Activated T-cell treated with anti-CD3 and anti-CD28 coated beads, Interleukin-2, amount 50 U/mL, for 72 hours (primary cell): ENCODE results near the gene PCBP3. TPM values are rescaled to one million over a fixed set of nuclear protein-coding genes. Genes with fewer than 3 reads are reported as not detected.

ENCODE experiments used
- ATAC-seq, 2 donors: fragments of 150-1000 bp; cut with Tn5 transposase; replicated peaks in 1 of 2; 2 replicates each; pipeline ENCODE4 v1.10.0; 2021; ENCODE audit warnings: moderate library complexity in 2 of 2, mild to moderate bottlenecking in 1 of 2
- DNase-seq, 2 donors: peaks; one replicate each; pipeline ENCODE4 v3.0.0; 2021 to 2022; ENCODE audit warnings: mixed read lengths in 1 of 2
- H3K27ac Mint-ChIP-seq: one replicate; pipeline ENCODE4 v1.8.0; 2022; ENCODE audit warnings: mild to moderate bottlenecking, moderate library complexity, mixed read lengths
- H3K27me3 Mint-ChIP-seq: one replicate; pipeline ENCODE4 v1.8.0; 2022; ENCODE audit warnings: low read depth, mixed read lengths
- H3K36me3 Mint-ChIP-seq, 2 donors: one replicate each; pipeline ENCODE4 v1.8.0; 2022; ENCODE audit warnings: mixed read lengths in 2 of 2, mild to moderate bottlenecking in 1 of 2; ENCODE audit not compliant: insufficient read depth in 2 of 2
- H3K4me1 Mint-ChIP-seq: one replicate; pipeline ENCODE4 v1.8.0; 2022; ENCODE audit warnings: low read depth, mixed read lengths
- H3K4me3 Mint-ChIP-seq, 2 donors: one replicate each; pipeline ENCODE4 v1.8.0; 2022; ENCODE audit warnings: mild to moderate bottlenecking in 2 of 2, mixed read lengths in 2 of 2, moderate library complexity in 2 of 2
- H3K9me3 Mint-ChIP-seq, 2 donors: one replicate each; pipeline ENCODE4 v1.8.0; 2022; ENCODE audit warnings: mixed read lengths in 2 of 2
- total RNA-seq, 2 donors: library from RNA; stranded (reverse); gene quantifications; one replicate each; pipeline ENCODE4 v1.2.3, GENCODE V29; 2022

PCBP3 gene
- total RNA-seq, 2 donors from 2014 or later = 20.2 to 24.1 TPM

- ATAC-seq = no peak
- DNase-seq = no peak
- Mint-ChIP-seq H3K27me3 (no peaks in the 10 kb centered on the region), H3K4me3 (no peak overlapping the region), H3K27ac (no peak overlapping the region), H3K36me3 (peaks cover 0 to 2% of the 10 kb centered on the region in 2 donors), H3K4me1 (peaks cover 3% of the 10 kb centered on the region), H3K9me3 (no peaks in the 10 kb centered on the region)
These were observed 93.4 kb downstream of the PCBP3 start for GRCh38 chr21:45736690-45737484.

GRCh38 chr21:45737485-45738166 lies 94.1 kb downstream of the PCBP3 start:
- Mint-ChIP-seq H3K27ac (no peak overlapping the region), H3K4me1 (peaks cover 10% of the 10 kb centered on the region)

GRCh38 chr21:45739218-45740087 lies 95.9 kb downstream of the PCBP3 start:
- H3K36me3 Mint-ChIP-seq = no peaks in the 10 kb centered on the region
- no peak overlapping the region for H3K27ac Mint-ChIP-seq
- DNase-seq (no peak), ATAC-seq (peak in 1 of 2 donors; percentile 43)
- no peak overlapping the region for H3K4me3 Mint-ChIP-seq
- H3K9me3 Mint-ChIP-seq = no peaks in the 10 kb centered on the region
- no peaks in the 10 kb centered on the region for H3K27me3 Mint-ChIP-seq
- H3K4me1 Mint-ChIP-seq = peaks cover 11% of the 10 kb centered on the region

More at GRCh38 chr21:45737485-45738166, 94.1 kb downstream of the PCBP3 start:
- H3K4me3 Mint-ChIP-seq = no peak overlapping the region
- no peaks in the 10 kb centered on the region for H3K9me3 Mint-ChIP-seq
- DNase-seq (no peak), ATAC-seq (no peak)
- peaks cover 0 to 2% of the 10 kb centered on the region in 2 donors for H3K36me3 Mint-ChIP-seq
- H3K27me3 Mint-ChIP-seq = no peaks in the 10 kb centered on the region

- H3K27me3 Mint-ChIP-seq = no peaks in the 10 kb centered on the region
- no peak for ATAC-seq
- no peak overlapping the region for H3K4me3 Mint-ChIP-seq
- no peaks in the 10 kb centered on the region for H3K9me3 Mint-ChIP-seq
- H3K4me1 Mint-ChIP-seq = peaks cover 11% of the 10 kb centered on the region
- no peak overlapping the region for H3K27ac Mint-ChIP-seq
- no peak for DNase-seq
- peaks cover 1 to 2% of the 10 kb centered on the region in 2 donors for H3K36me3 Mint-ChIP-seq
These were observed 96.5 kb downstream of the PCBP3 start for GRCh38 chr21:45740088-45740440.

- DNase-seq (no peak), ATAC-seq (no peak)
These were observed 97.2 kb downstream of the PCBP3 start for GRCh38 chr21:45740491-45741357.

GRCh38 chr21:45741691-45742090 lies 98.2 kb downstream of the PCBP3 start:
- H3K27ac Mint-ChIP-seq = no peak overlapping the region
- no peak overlapping the region for H3K4me3 Mint-ChIP-seq
- H3K9me3 Mint-ChIP-seq = no peaks in the 10 kb centered on the region
- H3K36me3 Mint-ChIP-seq = peaks cover 2 to 6% of the 10 kb centered on the region in 2 donors
- DNase-seq = no peak
- no peak for ATAC-seq
- peaks cover 11% of the 10 kb centered on the region for H3K4me1 Mint-ChIP-seq
- H3K27me3 Mint-ChIP-seq = no peaks in the 10 kb centered on the region

More at GRCh38 chr21:45740491-45741357, 97.2 kb downstream of the PCBP3 start:
- Mint-ChIP-seq H3K27ac (no peak overlapping the region), H3K4me3 (no peak overlapping the region), H3K27me3 (no peaks in the 10 kb centered on the region), H3K36me3 (peaks cover 2 to 6% of the 10 kb centered on the region in 2 donors), H3K4me1 (peaks cover 11% of the 10 kb centered on the region), H3K9me3 (no peaks in the 10 kb centered on the region)

GRCh38 chr21:45742247-45742646 lies 98.7 kb downstream of the PCBP3 start:
- Mint-ChIP-seq H3K4me1 (peaks cover 11% of the 10 kb centered on the region), H3K27me3 (no peaks in the 10 kb centered on the region), H3K27ac (no peak overlapping the region), H3K4me3 (no peak overlapping the region), H3K9me3 (no peaks in the 10 kb centered on the region), H3K36me3 (peaks cover 2 to 6% of the 10 kb centered on the region in 2 donors)
- DNase-seq = no peak
- ATAC-seq = no peak

GRCh38 chr21:45745256-45745655 lies 101.7 kb downstream of the PCBP3 start:
- no peaks in the 10 kb centered on the region for H3K9me3 Mint-ChIP-seq
- peaks cover 4 to 6% of the 10 kb centered on the region in 2 donors for H3K36me3 Mint-ChIP-seq
- no peak overlapping the region for H3K27ac Mint-ChIP-seq
- H3K4me3 Mint-ChIP-seq = no peak overlapping the region
- H3K27me3 Mint-ChIP-seq = no peaks in the 10 kb centered on the region
- no peak for DNase-seq
- ATAC-seq = no peak
- peaks cover 14% of the 10 kb centered on the region for H3K4me1 Mint-ChIP-seq

- Mint-ChIP-seq H3K27ac (no peak overlapping the region), H3K4me3 (no peak overlapping the region), H3K36me3 (peaks cover 4 to 6% of the 10 kb centered on the region in 2 donors), H3K27me3 (no peaks in the 10 kb centered on the region), H3K4me1 (peaks cover 14% of the 10 kb centered on the region), H3K9me3 (no peaks in the 10 kb centered on the region)
- DNase-seq = no peak
- no peak for ATAC-seq
These were observed 103.8 kb downstream of the PCBP3 start for GRCh38 chr21:45747233-45747766.

GRCh38 chr21:45747802-45748445 lies 104.4 kb downstream of the PCBP3 start:
- no peaks in the 10 kb centered on the region for H3K9me3 Mint-ChIP-seq
- no peak overlapping the region for H3K27ac Mint-ChIP-seq
- ATAC-seq = no peak
- H3K4me3 Mint-ChIP-seq = no peak overlapping the region
- peaks cover 10% of the 10 kb centered on the region for H3K4me1 Mint-ChIP-seq
- H3K27me3 Mint-ChIP-seq = no peaks in the 10 kb centered on the region
- H3K36me3 Mint-ChIP-seq = peaks cover 4 to 6% of the 10 kb centered on the region in 2 donors
- no peak for DNase-seq

GRCh38 chr21:45748593-45748992 lies 105.1 kb downstream of the PCBP3 start:
- Mint-ChIP-seq H3K36me3 (peaks cover 4 to 6% of the 10 kb centered on the region in 2 donors), H3K27me3 (no peaks in the 10 kb centered on the region), H3K4me3 (no peak overlapping the region), H3K9me3 (no peaks in the 10 kb centered on the region), H3K27ac (no peak overlapping the region), H3K4me1 (peaks cover 10% of the 10 kb centered on the region)
- DNase-seq (no peak), ATAC-seq (no peak)

GRCh38 chr21:45749974-45750373 lies 106.4 kb downstream of the PCBP3 start:
- no peaks in the 10 kb centered on the region for H3K27me3 Mint-ChIP-seq
- ATAC-seq = no peak
- H3K4me3 Mint-ChIP-seq = no peak overlapping the region
- peaks cover 10% of the 10 kb centered on the region for H3K4me1 Mint-ChIP-seq
- DNase-seq = no peak
- no peak overlapping the region for H3K27ac Mint-ChIP-seq
- H3K36me3 Mint-ChIP-seq = peaks cover 1 to 6% of the 10 kb centered on the region in 2 donors
- no peaks in the 10 kb centered on the region for H3K9me3 Mint-ChIP-seq
